Spleen (tissue), 11 donors: ENCODE results near the gene AFDN. TPM values are rescaled to one million over a fixed set of nuclear protein-coding genes. Genes with fewer than 3 reads are reported as not detected.

ENCODE experiments used
- DNase-seq: peaks from one replicate; pipeline ENCODE4 v3.0.0-alpha.2; 2020
- H3K27ac ChIP-seq, 8 donors: fragments of 200-600 bp; sonication (generic) in 7 of 8; 1 replicate in 4 of 8; 2 replicates in 4 of 8; pipeline versions ENCODE4 v1.5.0 to v1.8.0; 2016 to 2021; ENCODE audit warnings: inconsistent platforms in 4 of 8, mild to moderate bottlenecking in 4 of 8, moderate library complexity in 1 of 8
- H3K27me3 ChIP-seq, 7 donors: fragments of 200-600 bp; sonication (generic) in 6 of 7; replicated peaks in 1 of 7; 1 replicate in 4 of 7; 2 replicates in 3 of 7; pipeline versions ENCODE4 v1.5.0 to v1.8.0; 2016 to 2021; ENCODE audit warnings: inconsistent platforms in 3 of 7, mild to moderate bottlenecking in 1 of 7
- H3K36me3 ChIP-seq, 6 donors: fragments of 200-600 bp; sonication (generic) in 5 of 6; 1 replicate in 4 of 6; 2 replicates in 2 of 6; pipeline versions ENCODE4 v1.5.0 to v1.8.0; 2016 to 2021; ENCODE audit warnings: inconsistent platforms in 2 of 6
- H3K4me1 ChIP-seq, 6 donors: fragments of 200-600 bp; sonication (generic) in 5 of 6; 1 replicate in 3 of 6; 2 replicates in 3 of 6; pipeline versions ENCODE4 v1.5.0 to v1.8.0; 2016 to 2021; ENCODE audit warnings: inconsistent platforms in 3 of 6
- H3K4me3 ChIP-seq, 8 donors: fragments of 200-600 bp; sonication (generic) in 7 of 8; 1 replicate in 4 of 8; 2 replicates in 4 of 8; pipeline versions ENCODE4 v1.5.0 to v1.8.0; 2016 to 2021; ENCODE audit warnings: inconsistent platforms in 4 of 8, mild to moderate bottlenecking in 4 of 8, moderate library complexity in 2 of 8
- H3K9me3 ChIP-seq, 8 donors: fragments of 200-600 bp; sonication (generic) in 7 of 8; 1 replicate in 4 of 8; 2 replicates in 4 of 8; pipeline versions ENCODE4 v1.5.0 to v1.8.0; 2016 to 2021; ENCODE audit warnings: inconsistent platforms in 4 of 8
- CTCF ChIP-seq, 11 experiments: fragments of 200-600 bp in 7 of 11; fragments of 450-650 bp in 4 of 11; sonication (generic) in 4 of 11; IDR thresholded peaks in 8 of 11; conservative IDR thresholded peaks in 3 of 11; 1 replicate in 7 of 11; 2 replicates in 4 of 11; pipeline versions ENCODE4 v1.4.0 to v1.8.0; 2016 to 2021; ENCODE audit warnings: antibody characterized with exemption in 11 of 11, inconsistent platforms in 4 of 11, mild to moderate bottlenecking in 1 of 11
- POLR2A ChIP-seq, 3 donors: fragments of 450-650 bp; IDR thresholded peaks; one replicate each; pipeline ENCODE4 v1.5.1; 2017; ENCODE audit warnings: antibody characterized with exemption in 3 of 3, mild to moderate bottlenecking in 1 of 3
- POLR2AphosphoS5 ChIP-seq, 3 donors: sonication (generic); formaldehyde crosslinking; IDR thresholded peaks; one replicate each; pipeline ENCODE4 v1.5.1; 2017; ENCODE audit warnings: antibody characterized with exemption in 3 of 3
- WGBS, 5 donors: extraction: QIAGEN DNeasy Blood & Tissue Kit in 3 of 5; methylation state at CpG; one replicate each; pipeline versions ENCODE4 v1.1.5 to v1.1.7; 2013 to 2018; 5-methylcytosine and 5-hydroxymethylcytosine counted together
- intact Hi-C: fragments of 100-400 bp; cut with DNase I; formaldehyde crosslinking; loops from one replicate; pipeline ENCODE4 v1.15.0; 2023; ENCODE audit warnings: low total_unique reads
- polyA plus RNA-seq, 3 donors: library from polyadenylated mRNA; stranded (reverse); fragments of 200-250 nt; gene quantifications; one replicate each; pipeline ENCODE4 v1.2.1, GENCODE V29; 2013
- total RNA-seq, 7 donors: library from RNA; depleted of rRNA in 3 of 7; stranded (reverse); fragments of >200 nt in 3 of 7; fragmentation: NEBNext Ultra II Directional in 4 of 7; extraction: Animal tissue kit (Norgen Biotek cat#: 25700) in 4 of 7; gene quantifications; one replicate each; pipeline versions ENCODE4 v1.1.0 to v1.2.1, GENCODE V29; 2016 to 2021
- donor health status: healthy with polysubstance abuse.
- donor health status: DM: no; HTN: no; CAD: no; lungs with moderate emphysema.
- donor health status: DM: no; HTN: no; CAD: no.
- donor health status: Bipolar disorder and iron deficiency.
- donor health status: healthy.
- donor health status: DM: no; HTN: no; CAD: no.
- donor health status: DM: yes; HTN: yes; CAD: no.

The AFDN gene
- total and polyA plus RNA-seq, 10 donors: 7.4 to 148 (median 102) TPM

DNA sequence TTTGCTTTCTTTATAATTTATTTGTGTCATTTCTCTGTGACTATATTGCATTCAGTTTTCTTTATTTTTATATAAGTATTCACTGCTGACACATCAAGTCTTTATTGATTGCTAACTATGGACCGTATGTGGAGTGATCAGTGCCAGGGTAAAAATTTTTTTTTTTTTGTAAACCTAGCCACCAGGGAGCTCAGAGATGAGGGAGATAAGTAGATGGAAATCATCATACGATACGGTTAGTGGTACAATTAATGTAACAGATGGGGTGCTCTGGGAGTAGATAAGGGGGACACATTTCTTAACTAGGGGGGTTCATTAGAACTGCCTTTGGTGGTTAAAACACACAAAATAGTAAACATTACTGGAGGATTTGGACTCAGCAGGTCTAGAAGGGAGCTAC, 68.3 kb downstream of the AFDN start:
- WGBS, 5 donors: 75 to 94% (median 84%) methylated on average over 3 of the region's 3 CpGs
- Histone ChIP-seq H3K27ac (no peak overlapping the region), H3K9me3 (no peaks in the 10 kb centered on the region), H3K27me3 (no peaks in the 10 kb centered on the region), H3K4me3 (no peak overlapping the region), H3K36me3 (peaks cover 0 to 46% (median 4%) of the 10 kb centered on the region in 6 donors), H3K4me1 (no peaks in the 10 kb centered on the region)
- intact Hi-C loops: loop anchor here (10.0 kb wide), 1 partner anchor 410 kb away; no protein-coding TSS in a partner anchor
- DNase-seq: no peak
- TF ChIP-seq POLR2A (IDR thresholded peaks at IDR 0.05) (no peak), POLR2AphosphoS5 (IDR thresholded peaks at IDR 0.05) (no peak), CTCF (IDR thresholded peaks at IDR 0.05 in 8 of 11, conservative IDR thresholded peaks at IDR 0.05 in 3 of 11) (no peak)

GRCh38 chr6:167896648-167897047, 69.9 kb downstream of the AFDN start:
- no peak for DNase-seq
- no peaks in the 10 kb centered on the region for H3K9me3 ChIP-seq
- H3K36me3 ChIP-seq: peaks cover 0 to 34% (median 0%) of the 10 kb centered on the region in 6 donors
- no peak for TF ChIP-seq POLR2A (IDR thresholded peaks at IDR 0.05)
- no peak for TF ChIP-seq POLR2AphosphoS5 (IDR thresholded peaks at IDR 0.05)
- TF ChIP-seq CTCF (IDR thresholded peaks at IDR 0.05 in 8 of 11, conservative IDR thresholded peaks at IDR 0.05 in 3 of 11): no peak
- WGBS, 5 donors: 69 to 85% (median 82%) methylated on average over 4 of the region's 4 CpGs
- H3K27me3 ChIP-seq: no peaks in the 10 kb centered on the region
- intact Hi-C loops: loop anchor here (10.0 kb wide), 1 partner anchor 412 kb away; no protein-coding TSS in a partner anchor
- no peak overlapping the region for H3K4me3 ChIP-seq
- H3K4me1 ChIP-seq: no peaks in the 10 kb centered on the region
- no peak overlapping the region for H3K27ac ChIP-seq

DNA sequence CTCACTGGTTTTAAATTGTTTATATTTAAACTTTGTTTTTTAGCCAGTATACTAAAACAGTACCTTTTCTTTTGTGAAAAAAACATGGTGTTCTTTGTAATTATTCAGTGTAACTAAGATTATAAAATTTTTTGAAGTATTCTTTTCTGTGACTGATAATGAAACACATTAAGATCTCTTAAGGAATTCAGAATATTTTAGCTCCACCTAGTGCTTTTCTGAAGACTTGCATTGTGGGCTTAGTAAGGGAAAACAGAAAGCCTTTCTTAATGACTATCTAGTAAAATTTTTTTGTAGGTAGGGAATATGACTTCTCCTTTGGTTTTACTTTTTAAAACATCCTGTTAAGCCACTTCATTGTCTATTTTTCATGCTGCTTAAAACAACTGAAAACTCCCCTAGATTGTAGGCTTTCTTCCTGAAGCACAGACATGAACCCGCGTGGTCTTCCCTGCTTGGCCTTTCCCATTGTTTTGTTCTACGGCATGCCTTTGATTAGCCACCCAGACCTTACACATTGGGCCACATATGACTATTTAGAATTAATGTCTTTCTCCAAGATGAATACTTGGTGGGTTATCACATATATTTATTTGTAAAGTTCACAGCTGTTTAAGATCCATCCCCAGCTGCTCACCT, 72.1 kb downstream of the AFDN start:
- no peak for DNase-seq
- no peaks in the 10 kb centered on the region for H3K4me1 ChIP-seq
- H3K27ac ChIP-seq: no peak overlapping the region
- TF ChIP-seq CTCF (IDR thresholded peaks at IDR 0.05 in 8 of 11, conservative IDR thresholded peaks at IDR 0.05 in 3 of 11) (peak; percentile 43 to 83 (median 73)), POLR2AphosphoS5 (IDR thresholded peaks at IDR 0.05) (no peak), POLR2A (IDR thresholded peaks at IDR 0.05) (no peak)
- peaks cover 0 to 38% (median under 1%) of the 10 kb centered on the region in 6 donors for H3K36me3 ChIP-seq
- 90 to 94% (median 90%) methylated on average over 3 of the region's 3 CpGs for WGBS, 5 donors
- no peak overlapping the region for H3K4me3 ChIP-seq
- no peaks in the 10 kb centered on the region for H3K27me3 ChIP-seq
- H3K9me3 ChIP-seq: no peaks in the 10 kb centered on the region
- intact Hi-C loops: loop anchor here (10.0 kb wide), 1 partner anchor 414 kb away; no protein-coding TSS in a partner anchor

DNA sequence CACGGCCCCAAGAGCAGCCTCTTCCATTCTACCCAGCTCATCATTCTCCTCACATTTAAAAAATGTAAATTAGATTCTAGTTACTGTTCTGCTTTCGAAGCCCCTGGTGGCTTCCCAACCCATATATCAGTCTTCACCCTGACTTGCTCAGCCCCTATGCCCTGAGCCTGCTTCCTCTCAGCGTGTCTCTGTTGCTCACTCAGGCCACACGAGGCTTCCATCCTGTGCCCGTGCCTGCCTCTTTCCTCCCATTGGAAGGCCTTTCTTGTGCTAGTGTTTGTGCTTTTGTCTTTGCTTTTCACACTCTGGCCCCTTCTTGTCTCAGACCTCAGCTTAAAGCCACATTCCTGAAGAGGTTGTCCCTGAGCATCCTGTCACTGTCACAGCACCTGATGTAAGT, 78.1 kb downstream of the AFDN start:
- H3K27me3 ChIP-seq: no peaks in the 10 kb centered on the region
- no peak overlapping the region for H3K27ac ChIP-seq
- H3K9me3 ChIP-seq: no peaks in the 10 kb centered on the region
- intact Hi-C loops: no loop called here
- peaks cover 0 to 4% (median 0%) of the 10 kb centered on the region in 6 donors for H3K4me1 ChIP-seq
- DNase-seq: no peak
- H3K4me3 ChIP-seq: no peak overlapping the region
- H3K36me3 ChIP-seq: peaks cover 0 to 61% (median 8%) of the 10 kb centered on the region in 6 donors
- WGBS, 5 donors: 63 to 81% (median 70%) methylated on average over 5 of the region's 5 CpGs
- no peak for TF ChIP-seq CTCF (IDR thresholded peaks at IDR 0.05 in 8 of 11, conservative IDR thresholded peaks at IDR 0.05 in 3 of 11)
- no peak for TF ChIP-seq POLR2AphosphoS5 (IDR thresholded peaks at IDR 0.05)
- no peak for TF ChIP-seq POLR2A (IDR thresholded peaks at IDR 0.05)
